Gastrocnemius medialis (tissue), 4 donors: ENCODE data around the gene ZG16.

ENCODE experiments used
- CTCF ChIP-seq, 5 experiments: fragments of 450-650 bp in 3 of 5; fragments of 200-600 bp in 2 of 5; sonication (generic) in 2 of 5; IDR thresholded peaks in 4 of 5; conservative IDR thresholded peaks in 1 of 5; 1 replicate in 4 of 5; 2 replicates in 1 of 5; pipeline ENCODE4 v1.5.1; 2016 to 2019; ENCODE audit warnings: antibody characterized with exemption in 5 of 5, mild to moderate bottlenecking in 3 of 5, moderate library complexity in 3 of 5
- POLR2A ChIP-seq, 2 donors: fragments of 450-650 bp; IDR thresholded peaks; one replicate each; pipeline ENCODE4 v1.6.1; 2017; ENCODE audit warnings: antibody characterized with exemption in 2 of 2, mild to moderate bottlenecking in 2 of 2, moderate library complexity in 2 of 2

- TF ChIP-seq CTCF (IDR thresholded peaks at IDR 0.05 in 4 of 5, conservative IDR thresholded peaks at IDR 0.05 in 1 of 5) (no peak), POLR2A (IDR thresholded peaks at IDR 0.05) (no peak)
Measured at GRCh38 chr16:29770250-29770929, 7.7 kb upstream of the ZG16 start.
